Fibroblast of lung (primary cell): Measurements from ENCODE around the gene USO1. TPM values are rescaled to one million over a fixed set of nuclear protein-coding genes. Genes with fewer than 3 reads are reported as not detected.

Experiments
- DNase-seq, 2 donors: peaks; one replicate each; pipeline versions ENCODE4 v3.0.0 to v3.0.0-alpha.2; 2010; ENCODE audit warnings: low read depth in 2 of 2
- H2AFZ ChIP-seq: 2 replicates; pipeline ENCODE4 v1.5.1; 2012; ENCODE audit warnings: low read length, control low read depth, inconsistent platforms
- H3K27ac ChIP-seq: 2 replicates; pipeline ENCODE4 v1.5.1; 2011; ENCODE audit warnings: low read length, control low read depth; ENCODE audit not compliant: insufficient read depth
- H3K27me3 ChIP-seq: 2 replicates; pipeline ENCODE4 v1.5.1; 2011; ENCODE audit warnings: mild to moderate bottlenecking, low read length; ENCODE audit not compliant: control insufficient read depth, insufficient read depth
- H3K36me3 ChIP-seq: 2 replicates; pipeline ENCODE4 v1.5.1; 2011; ENCODE audit warnings: low read length; ENCODE audit not compliant: control insufficient read depth, insufficient read depth
- H3K4me1 ChIP-seq: 2 replicates; pipeline ENCODE4 v1.5.1; 2011; ENCODE audit warnings: low read length; ENCODE audit not compliant: control insufficient read depth, insufficient read depth; ENCODE audit errors: extremely low read depth
- H3K4me2 ChIP-seq: 2 replicates; pipeline ENCODE4 v1.5.1; 2011; ENCODE audit warnings: low read length, control low read depth; ENCODE audit not compliant: insufficient read depth; ENCODE audit errors: extremely low read depth
- H3K4me3 ChIP-seq, 4 experiments: fragments of 200-600 bp in 1 of 4; sonication (generic) in 1 of 4; replicated peaks in 1 of 4; 2 replicates each; pipeline ENCODE4 v1.5.1; 2011 to 2016; ENCODE audit warnings: low read length in 4 of 4, low read depth in 3 of 4, mild to moderate bottlenecking in 3 of 4, control low read depth in 2 of 4, inconsistent platforms in 1 of 4, mixed read lengths in 1 of 4; ENCODE audit not compliant: insufficient read depth in 1 of 4; ENCODE audit errors: control extremely low read depth in 1 of 4
- H3K79me2 ChIP-seq: 2 replicates; pipeline ENCODE4 v1.5.1; 2012; ENCODE audit warnings: mild to moderate bottlenecking, low read length, inconsistent platforms; ENCODE audit not compliant: control insufficient read depth, insufficient read depth
- H3K9ac ChIP-seq: 2 replicates; pipeline ENCODE4 v1.5.1; 2011; ENCODE audit warnings: mild to moderate bottlenecking, low read length, control low read depth; ENCODE audit not compliant: insufficient read depth
- H3K9me3 ChIP-seq: 2 replicates; pipeline ENCODE4 v1.5.1; 2012; ENCODE audit warnings: low read depth, low read length; ENCODE audit not compliant: control insufficient read depth, insufficient read depth
- H4K20me1 ChIP-seq: 2 replicates; pipeline ENCODE4 v1.5.1; 2011; ENCODE audit warnings: low read length; ENCODE audit not compliant: control insufficient read depth, insufficient read depth; ENCODE audit errors: extremely low read depth
- CTCF ChIP-seq, 2 donors: IDR thresholded peaks in 1 of 2; conservative IDR thresholded peaks in 1 of 2; 1 replicate in 1 of 2; 2 replicates in 1 of 2; pipeline ENCODE4 v1.5.1; 2011 to 2012; ENCODE audit warnings: low read length in 2 of 2, control low read depth in 1 of 2, inconsistent platforms in 1 of 2, low read depth in 1 of 2, mild to moderate bottlenecking in 1 of 2
- EZH2 ChIP-seq: IDR thresholded peaks from 2 replicates; pipeline ENCODE4 v1.5.1; 2012; ENCODE audit warnings: low read length, control low read depth, mild to moderate bottlenecking; ENCODE audit errors: missing control alignments
- polyA plus RNA-seq, 2 donors: library from polyadenylated mRNA; depleted of rRNA in 1 of 2; stranded (reverse) in 1 of 2; unstranded in 1 of 2; fragments of >200 nt; gene quantifications; 2 replicates each; pipeline ENCODE4 v1.2.1, GENCODE V29; 2011 to 2012; ENCODE audit warnings: missing spikeins in 1 of 2
- total RNA-seq: library from RNA; depleted of rRNA; stranded (reverse); fragments of >200 nt; gene quantifications from 2 replicates; pipeline ENCODE4 v1.2.1, GENCODE V29; 2014

USO1 gene
- total and polyA plus RNA-seq, 2 donors (not counting 1 experiment from before 2014, with no cell fraction given) = 123 to 130 TPM

GRCh38 chr4:75678965-75679364 lies 45.4 kb upstream of the USO1 start:
- DNase-seq = no peak

GRCh38 chr4:75679876-75680575 lies 44.4 kb upstream of the USO1 start:
- H3K36me3 ChIP-seq = no peaks in the 10 kb centered on the region
- no peaks in the 10 kb centered on the region for H3K4me1 ChIP-seq
- H3K79me2 ChIP-seq = no peaks in the 10 kb centered on the region
- DNase-seq = peak in 1 of 2 donors; percentile 17
- no peaks in the 10 kb centered on the region for H3K9me3 ChIP-seq
- no peak overlapping the region for H3K4me3 ChIP-seq
- no peak overlapping the region for H2AFZ ChIP-seq
- H4K20me1 ChIP-seq = no peaks in the 10 kb centered on the region
- H3K27ac ChIP-seq = no peak overlapping the region
- H3K4me2 ChIP-seq = no peak overlapping the region
- H3K9ac ChIP-seq = no peak overlapping the region
- H3K27me3 ChIP-seq = no peaks in the 10 kb centered on the region
- TF ChIP-seq CTCF (conservative IDR thresholded peaks at IDR 0.05 in 1 of 2, IDR thresholded peaks at IDR 0.05 in 1 of 2; ENCODE audit: low read depth in 1 of 2, low read length in 2 of 2) (no peak), EZH2 (no peak)

More at GRCh38 chr4:75678965-75679364, 45.4 kb upstream of the USO1 start:
- Histone ChIP-seq H3K27me3 (no peaks in the 10 kb centered on the region), H3K79me2 (no peaks in the 10 kb centered on the region), H3K4me2 (no peak overlapping the region), H3K36me3 (no peaks in the 10 kb centered on the region), H3K9me3 (no peaks in the 10 kb centered on the region), H3K4me3 (no peak overlapping the region), H4K20me1 (no peaks in the 10 kb centered on the region), H3K4me1 (peaks cover under 1% of the 10 kb centered on the region), H2AFZ (no peak overlapping the region), H3K27ac (no peak overlapping the region), H3K9ac (no peak overlapping the region)
- TF ChIP-seq EZH2 (no peak), CTCF (conservative IDR thresholded peaks at IDR 0.05 in 1 of 2, IDR thresholded peaks at IDR 0.05 in 1 of 2; ENCODE audit: low read depth in 1 of 2, low read length in 2 of 2) (no peak)

GRCh38 chr4:75683482-75684155 lies 40.8 kb upstream of the USO1 start:
- no peak for DNase-seq
- no peaks in the 10 kb centered on the region for H3K27me3 ChIP-seq
- no peak overlapping the region for H2AFZ ChIP-seq
- no peak overlapping the region for H3K27ac ChIP-seq
- H3K4me2 ChIP-seq = no peak overlapping the region
- H3K9me3 ChIP-seq = no peaks in the 10 kb centered on the region
- no peaks in the 10 kb centered on the region for H3K4me1 ChIP-seq
- TF ChIP-seq CTCF (conservative IDR thresholded peaks at IDR 0.05 in 1 of 2, IDR thresholded peaks at IDR 0.05 in 1 of 2; ENCODE audit: low read depth in 1 of 2, low read length in 2 of 2) = no peak
- TF ChIP-seq EZH2 = no peak
- no peak overlapping the region for H3K9ac ChIP-seq
- H4K20me1 ChIP-seq = no peaks in the 10 kb centered on the region
- no peak overlapping the region for H3K4me3 ChIP-seq
- H3K36me3 ChIP-seq = no peaks in the 10 kb centered on the region
- no peaks in the 10 kb centered on the region for H3K79me2 ChIP-seq
